H9 (cell line): ENCODE data around the gene HOXD12. TPM values are rescaled to one million over a fixed set of nuclear protein-coding genes. Genes with fewer than 3 reads are reported as not detected.

Source experiments
- DNase-seq: peaks from one replicate; pipeline ENCODE4 v3.0.0-alpha.2; 2017
- H2AFZ ChIP-seq: one replicate; pipeline ENCODE4 v1.6.1; 2013; ENCODE audit warnings: mild to moderate bottlenecking, low read length, control low read depth, moderate library complexity
- H2AK5ac ChIP-seq: 2 replicates; pipeline ENCODE4 v1.6.1; 2013; ENCODE audit warnings: low read length, control low read depth, mixed read lengths; ENCODE audit not compliant: insufficient read length
- H2BK120ac ChIP-seq: one replicate; pipeline ENCODE4 v1.6.1; 2013; ENCODE audit warnings: low read depth, mild to moderate bottlenecking, low read length, control low read depth, inconsistent platforms; ENCODE audit not compliant: poor library complexity, severe bottlenecking
- H2BK12ac ChIP-seq: 2 replicates; pipeline ENCODE4 v1.6.1; 2013; ENCODE audit warnings: low read length, control low read depth, mixed read lengths, low read depth; ENCODE audit not compliant: insufficient read length
- H2BK15ac ChIP-seq: 2 replicates; pipeline ENCODE4 v1.6.1; 2013; ENCODE audit warnings: low read depth, low read length, control low read depth
- H2BK20ac ChIP-seq: one replicate; pipeline ENCODE4 v1.6.1; 2013; ENCODE audit warnings: low read depth, mild to moderate bottlenecking, low read length, control low read depth, inconsistent platforms; ENCODE audit not compliant: poor library complexity, severe bottlenecking
- H2BK5ac ChIP-seq: 2 replicates; pipeline ENCODE4 v1.6.1; 2013; ENCODE audit warnings: low read length, control low read depth, mixed read lengths; ENCODE audit not compliant: insufficient read length
- H3K14ac ChIP-seq: 2 replicates; pipeline ENCODE4 v1.6.1; 2013; ENCODE audit warnings: low read length, control low read depth; ENCODE audit not compliant: insufficient read depth
- H3K18ac ChIP-seq: 2 replicates; pipeline ENCODE4 v1.6.1; 2013; ENCODE audit warnings: low read depth, mild to moderate bottlenecking, mixed read lengths, low read length, control low read depth; ENCODE audit not compliant: insufficient read length
- H3K23ac ChIP-seq: 2 replicates; pipeline ENCODE4 v1.6.1; 2013; ENCODE audit warnings: low read length, control low read depth, mixed read lengths, low read depth; ENCODE audit not compliant: insufficient read length
- H3K23me2 ChIP-seq: 2 replicates; pipeline ENCODE4 v1.6.1; 2013; ENCODE audit warnings: low read depth, mild to moderate bottlenecking, mixed read lengths, low read length, control low read depth; ENCODE audit not compliant: insufficient read length, poor library complexity, severe bottlenecking
- H3K27ac ChIP-seq: 2 replicates; pipeline ENCODE4 v1.5.1; 2013; ENCODE audit warnings: low read length, control low read depth, mixed read lengths, low read depth; ENCODE audit not compliant: insufficient read length
- H3K27me3 ChIP-seq: 2 replicates; pipeline ENCODE4 v1.6.1; 2013; ENCODE audit warnings: low read length, control low read depth, inconsistent platforms; ENCODE audit not compliant: insufficient read depth
- H3K4ac ChIP-seq: 2 replicates; pipeline ENCODE4 v1.6.1; 2013; ENCODE audit warnings: low read depth, mild to moderate bottlenecking, control low read depth, inconsistent platforms, low read length, moderate library complexity
- H3K4me1 ChIP-seq: 2 replicates; pipeline ENCODE4 v1.6.1; 2013; ENCODE audit warnings: low read length, control low read depth, inconsistent platforms; ENCODE audit not compliant: insufficient read depth
- H3K4me2 ChIP-seq: 2 replicates; pipeline ENCODE4 v1.6.1; 2013; ENCODE audit warnings: low read length, control low read depth, mixed read lengths; ENCODE audit not compliant: insufficient read length, insufficient read depth
- H3K56ac ChIP-seq: 2 replicates; pipeline ENCODE4 v1.6.1; 2013; ENCODE audit warnings: low read depth, mild to moderate bottlenecking, mixed read lengths, low read length, control low read depth; ENCODE audit not compliant: insufficient read length
- H3K79me1 ChIP-seq: 2 replicates; pipeline ENCODE4 v1.6.1; 2013; ENCODE audit warnings: low read depth, mild to moderate bottlenecking, moderate library complexity, low read length, control low read depth, inconsistent platforms; ENCODE audit not compliant: insufficient read depth, poor library complexity, severe bottlenecking
- H3K79me2 ChIP-seq: 2 replicates; pipeline ENCODE4 v1.6.1; 2013; ENCODE audit warnings: low read length, control low read depth, inconsistent platforms; ENCODE audit not compliant: insufficient read depth
- H3K9ac ChIP-seq: 2 replicates; pipeline ENCODE4 v1.6.1; 2013; ENCODE audit warnings: low read length, control low read depth, mixed read lengths; ENCODE audit not compliant: insufficient read length; ENCODE audit errors: extremely low read depth
- H3K9me3 ChIP-seq: one replicate; pipeline ENCODE4 v1.6.1; 2013; ENCODE audit warnings: low read depth, low read length, inconsistent platforms; ENCODE audit not compliant: control insufficient read depth
- H3T11ph ChIP-seq: one replicate; pipeline ENCODE4 v1.6.1; 2013; ENCODE audit warnings: mild to moderate bottlenecking, low read length, control low read depth, inconsistent platforms
- H4K20me1 ChIP-seq: one replicate; pipeline ENCODE4 v1.6.1; 2013; ENCODE audit not compliant: control insufficient read depth, insufficient read length, insufficient read depth
- H4K5ac ChIP-seq: 2 replicates; pipeline ENCODE4 v1.6.1; 2013; ENCODE audit warnings: low read depth, mild to moderate bottlenecking, mixed read lengths, low read length, control low read depth; ENCODE audit not compliant: insufficient read length
- H4K8ac ChIP-seq: replicated peaks from 2 replicates; pipeline ENCODE4 v1.6.1; 2013; ENCODE audit warnings: low read length, control low read depth, mixed read lengths, low read depth; ENCODE audit not compliant: insufficient read length
- H4K91ac ChIP-seq: 2 replicates; pipeline ENCODE4 v1.6.1; 2013; ENCODE audit warnings: low read depth, mild to moderate bottlenecking, moderate library complexity, mixed read lengths, low read length, control low read depth; ENCODE audit not compliant: insufficient read length
- H3K27ac Mint-ChIP-seq, 3 experiments: 2 replicates in 2 of 3; 3 replicates in 1 of 3; pipeline ENCODE4 v1.8.0; 2020 to 2021; ENCODE audit warnings: mixed read lengths in 3 of 3, mild to moderate bottlenecking in 1 of 3, moderate library complexity in 1 of 3
- H3K27me3 Mint-ChIP-seq: 2 replicates; pipeline ENCODE4 v1.8.0; 2021; ENCODE audit warnings: low read depth, mild to moderate bottlenecking, moderate library complexity, mixed read lengths
- H3K36me3 Mint-ChIP-seq, 3 experiments: 2 replicates in 2 of 3; 3 replicates in 1 of 3; pipeline ENCODE4 v1.8.0; 2020 to 2021; ENCODE audit warnings: low read depth in 3 of 3, mixed read lengths in 3 of 3; ENCODE audit not compliant: insufficient read depth in 1 of 3
- H3K4me1 Mint-ChIP-seq, 2 experiments: 2 replicates each; pipeline ENCODE4 v1.8.0; 2020; ENCODE audit warnings: mixed read lengths in 2 of 2
- H3K4me3 Mint-ChIP-seq, 2 experiments: 2 replicates in 1 of 2; 3 replicates in 1 of 2; pipeline ENCODE4 v1.8.0; 2020 to 2021; ENCODE audit warnings: mild to moderate bottlenecking in 2 of 2, mixed read lengths in 2 of 2, moderate library complexity in 1 of 2
- H3K9me3 Mint-ChIP-seq, 2 experiments: 2 replicates in 1 of 2; 3 replicates in 1 of 2; pipeline ENCODE4 v1.8.0; 2020; ENCODE audit warnings: mild to moderate bottlenecking in 2 of 2, mixed read lengths in 2 of 2, moderate library complexity in 1 of 2
- total RNA-seq: library from RNA; stranded (reverse); gene quantifications from 2 replicates; pipeline ENCODE4 v1.2.1, GENCODE V29; 2021
- TF ChIP-seq, protein P1 (sequence below): fragments of 200-600 bp; sonication (generic); conservative IDR thresholded peaks from 3 replicates; pipeline ENCODE4 v1.8.0; 2021; ENCODE audit warnings: antibody characterized with exemption, mild to moderate bottlenecking

HOXD12 gene
- total RNA-seq, 1 experiment from 2014 or later: not detected

DNA sequence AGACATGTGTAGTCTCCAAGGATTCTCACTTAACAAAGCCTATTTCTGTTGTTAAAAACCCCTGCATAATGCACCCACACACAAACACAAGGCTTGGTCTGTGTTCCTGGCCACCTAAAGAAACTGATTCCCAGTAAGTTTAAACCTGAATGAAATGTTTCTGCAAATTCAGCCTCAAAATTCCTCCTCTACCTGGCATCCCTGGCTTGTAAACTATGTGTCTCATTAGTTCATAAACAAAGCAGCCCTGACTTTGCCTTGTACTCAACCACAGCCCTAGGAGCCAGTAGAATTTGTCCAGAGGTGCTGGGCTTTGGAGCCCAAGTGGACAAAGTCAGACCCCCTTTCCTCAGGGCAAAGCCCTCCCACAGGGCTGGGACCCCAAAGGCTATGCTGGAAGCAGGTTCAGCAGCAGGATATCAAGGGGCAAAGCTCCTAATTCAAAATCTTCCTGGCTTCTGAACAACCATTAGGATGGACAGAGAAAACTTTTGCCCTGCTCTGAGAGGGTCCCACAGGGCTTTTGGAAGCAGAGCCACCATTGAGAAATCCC is 9.7 kb upstream of the HOXD12 start:
- H4K20me1 ChIP-seq: no peaks in the 10 kb centered on the region
- TF ChIP-seq, protein P1, sequence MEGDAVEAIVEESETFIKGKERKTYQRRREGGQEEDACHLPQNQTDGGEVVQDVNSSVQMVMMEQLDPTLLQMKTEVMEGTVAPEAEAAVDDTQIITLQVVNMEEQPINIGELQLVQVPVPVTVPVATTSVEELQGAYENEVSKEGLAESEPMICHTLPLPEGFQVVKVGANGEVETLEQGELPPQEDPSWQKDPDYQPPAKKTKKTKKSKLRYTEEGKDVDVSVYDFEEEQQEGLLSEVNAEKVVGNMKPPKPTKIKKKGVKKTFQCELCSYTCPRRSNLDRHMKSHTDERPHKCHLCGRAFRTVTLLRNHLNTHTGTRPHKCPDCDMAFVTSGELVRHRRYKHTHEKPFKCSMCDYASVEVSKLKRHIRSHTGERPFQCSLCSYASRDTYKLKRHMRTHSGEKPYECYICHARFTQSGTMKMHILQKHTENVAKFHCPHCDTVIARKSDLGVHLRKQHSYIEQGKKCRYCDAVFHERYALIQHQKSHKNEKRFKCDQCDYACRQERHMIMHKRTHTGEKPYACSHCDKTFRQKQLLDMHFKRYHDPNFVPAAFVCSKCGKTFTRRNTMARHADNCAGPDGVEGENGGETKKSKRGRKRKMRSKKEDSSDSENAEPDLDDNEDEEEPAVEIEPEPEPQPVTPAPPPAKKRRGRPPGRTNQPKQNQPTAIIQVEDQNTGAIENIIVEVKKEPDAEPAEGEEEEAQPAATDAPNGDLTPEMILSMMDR: no peak
- no peaks in the 10 kb centered on the region for H3K79me2 ChIP-seq
- Mint-ChIP-seq H3K4me1 (peaks cover 11 to 27% of the 10 kb centered on the region in 2 experiments), H3K36me3 (peaks cover 0 to 3% (median 0%) of the 10 kb centered on the region in 3 experiments; a peak in 2 of 7 replicates), H3K9me3 (peaks cover 11 to 16% of the 10 kb centered on the region in 2 experiments; a peak in 4 of 5 replicates), H3K27ac (no peak overlapping the region), H3K4me3 (no peak overlapping the region), H3K27me3 (peaks cover 98% of the 10 kb centered on the region)
- H3K79me1 ChIP-seq: no peaks in the 10 kb centered on the region
- DNase-seq: no peak
- H3K23ac ChIP-seq: no peak overlapping the region
- H2BK120ac ChIP-seq: no peak overlapping the region
- no peak overlapping the region for H4K5ac ChIP-seq
- H3K9me3 ChIP-seq: no peaks in the 10 kb centered on the region
- peaks cover 95% of the 10 kb centered on the region for H3K27me3 ChIP-seq
- H3K9ac ChIP-seq: no peak overlapping the region
- no peak overlapping the region for H2AK5ac ChIP-seq
- H4K8ac ChIP-seq: no peak overlapping the region
- H2BK5ac ChIP-seq: no peak overlapping the region
- no peak overlapping the region for H3K14ac ChIP-seq
- H3K27ac ChIP-seq: no peak overlapping the region
- no peak overlapping the region for H3K4ac ChIP-seq
- no peak overlapping the region for H3K56ac ChIP-seq
- no peak overlapping the region for H4K91ac ChIP-seq
- H2BK12ac ChIP-seq: no peak overlapping the region
- no peak overlapping the region for H2BK20ac ChIP-seq
- no peaks in the 10 kb centered on the region for H3K23me2 ChIP-seq
- H2AFZ ChIP-seq: no peak overlapping the region
- no peak overlapping the region for H3K4me2 ChIP-seq
- H2BK15ac ChIP-seq: no peak overlapping the region
- peaks cover 3% of the 10 kb centered on the region; the same call in 1 of the 2 replicates for H3K4me1 ChIP-seq
- no peak overlapping the region for H3T11ph ChIP-seq
- no peak overlapping the region for H3K18ac ChIP-seq
